ENCODE measurements around the gene CSHL1.

DNA sequence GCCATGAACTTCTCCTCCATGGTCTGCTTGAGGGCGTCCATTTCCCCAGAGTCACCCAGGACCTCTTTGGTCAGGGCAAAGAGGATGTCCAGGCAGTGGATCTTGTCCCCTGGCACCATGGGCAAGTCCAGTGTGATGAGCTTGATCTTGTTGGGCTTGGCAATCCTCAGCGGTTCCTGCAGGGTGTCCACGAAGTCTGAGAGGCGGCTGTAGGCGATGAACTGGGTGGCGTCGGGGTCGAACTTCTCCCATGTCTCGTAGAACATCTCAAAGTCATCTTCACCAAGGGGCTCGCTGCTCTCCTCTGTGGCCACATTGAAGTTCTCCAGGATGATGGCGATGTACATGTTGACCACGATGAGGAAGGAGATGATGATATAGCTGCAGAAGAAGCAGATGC is 30.1 kb upstream of the CSHL1 start:
- TF ChIP-seq, protein P1, sequence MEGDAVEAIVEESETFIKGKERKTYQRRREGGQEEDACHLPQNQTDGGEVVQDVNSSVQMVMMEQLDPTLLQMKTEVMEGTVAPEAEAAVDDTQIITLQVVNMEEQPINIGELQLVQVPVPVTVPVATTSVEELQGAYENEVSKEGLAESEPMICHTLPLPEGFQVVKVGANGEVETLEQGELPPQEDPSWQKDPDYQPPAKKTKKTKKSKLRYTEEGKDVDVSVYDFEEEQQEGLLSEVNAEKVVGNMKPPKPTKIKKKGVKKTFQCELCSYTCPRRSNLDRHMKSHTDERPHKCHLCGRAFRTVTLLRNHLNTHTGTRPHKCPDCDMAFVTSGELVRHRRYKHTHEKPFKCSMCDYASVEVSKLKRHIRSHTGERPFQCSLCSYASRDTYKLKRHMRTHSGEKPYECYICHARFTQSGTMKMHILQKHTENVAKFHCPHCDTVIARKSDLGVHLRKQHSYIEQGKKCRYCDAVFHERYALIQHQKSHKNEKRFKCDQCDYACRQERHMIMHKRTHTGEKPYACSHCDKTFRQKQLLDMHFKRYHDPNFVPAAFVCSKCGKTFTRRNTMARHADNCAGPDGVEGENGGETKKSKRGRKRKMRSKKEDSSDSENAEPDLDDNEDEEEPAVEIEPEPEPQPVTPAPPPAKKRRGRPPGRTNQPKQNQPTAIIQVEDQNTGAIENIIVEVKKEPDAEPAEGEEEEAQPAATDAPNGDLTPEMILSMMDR (IDR thresholded peaks at IDR 0.05): no peak
- TF ChIP-seq EZH2 (IDR thresholded peaks at IDR 0.05; ENCODE audit: borderline replicate concordance, insufficient read depth, low read depth, low read length, poor library complexity, severe bottlenecking): no peak
